ENCODE measurements around the gene OR2A2. TPM values are rescaled to one million over a fixed set of nuclear protein-coding genes. Genes with fewer than 3 reads are reported as not detected.

The OR2A2 gene, protein sequence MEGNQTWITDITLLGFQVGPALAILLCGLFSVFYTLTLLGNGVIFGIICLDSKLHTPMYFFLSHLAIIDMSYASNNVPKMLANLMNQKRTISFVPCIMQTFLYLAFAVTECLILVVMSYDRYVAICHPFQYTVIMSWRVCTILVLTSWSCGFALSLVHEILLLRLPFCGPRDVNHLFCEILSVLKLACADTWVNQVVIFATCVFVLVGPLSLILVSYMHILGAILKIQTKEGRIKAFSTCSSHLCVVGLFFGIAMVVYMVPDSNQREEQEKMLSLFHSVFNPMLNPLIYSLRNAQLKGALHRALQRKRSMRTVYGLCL
- total RNA-seq: not detected

DNA sequence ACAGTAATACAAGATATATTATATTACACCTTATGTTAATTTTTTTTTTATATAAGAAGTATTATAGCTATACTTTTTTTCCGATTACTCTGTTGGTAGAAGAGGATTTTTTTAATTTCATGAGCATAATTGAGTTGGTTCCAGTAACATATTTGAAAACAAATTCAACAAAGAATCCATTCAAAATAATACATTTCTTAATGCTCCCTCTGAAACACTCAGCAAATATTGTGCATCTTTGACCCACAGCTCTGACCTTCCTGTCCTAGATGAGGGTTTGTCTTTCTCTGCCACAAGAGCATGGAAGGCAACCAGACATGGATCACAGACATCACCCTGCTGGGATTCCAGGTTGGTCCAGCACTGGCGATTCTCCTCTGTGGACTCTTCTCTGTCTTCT, at the start of gene OR2A2:
TSS of gene OR2A2 (plus strand) at position 301 of the 400 bp plus-strand sequence. CDS start at position 301, 0 bp downstream.
- Histone ChIP-seq H3K4me3 (no peak within 1 kb of the TSS), H3K27me3 (no peaks in the 10 kb centered on the region), H3K9me3 (no peaks in the 10 kb centered on the region), H3K4me1 (no peaks in the 10 kb centered on the region), H3K27ac (no peak within 1 kb of the TSS), H3K36me3 (no peaks in the 10 kb centered on the region)
- intact Hi-C loops (cut with DNase I; ENCODE audit: low total_unique reads): no loop called here
- TF ChIP-seq, protein P1, sequence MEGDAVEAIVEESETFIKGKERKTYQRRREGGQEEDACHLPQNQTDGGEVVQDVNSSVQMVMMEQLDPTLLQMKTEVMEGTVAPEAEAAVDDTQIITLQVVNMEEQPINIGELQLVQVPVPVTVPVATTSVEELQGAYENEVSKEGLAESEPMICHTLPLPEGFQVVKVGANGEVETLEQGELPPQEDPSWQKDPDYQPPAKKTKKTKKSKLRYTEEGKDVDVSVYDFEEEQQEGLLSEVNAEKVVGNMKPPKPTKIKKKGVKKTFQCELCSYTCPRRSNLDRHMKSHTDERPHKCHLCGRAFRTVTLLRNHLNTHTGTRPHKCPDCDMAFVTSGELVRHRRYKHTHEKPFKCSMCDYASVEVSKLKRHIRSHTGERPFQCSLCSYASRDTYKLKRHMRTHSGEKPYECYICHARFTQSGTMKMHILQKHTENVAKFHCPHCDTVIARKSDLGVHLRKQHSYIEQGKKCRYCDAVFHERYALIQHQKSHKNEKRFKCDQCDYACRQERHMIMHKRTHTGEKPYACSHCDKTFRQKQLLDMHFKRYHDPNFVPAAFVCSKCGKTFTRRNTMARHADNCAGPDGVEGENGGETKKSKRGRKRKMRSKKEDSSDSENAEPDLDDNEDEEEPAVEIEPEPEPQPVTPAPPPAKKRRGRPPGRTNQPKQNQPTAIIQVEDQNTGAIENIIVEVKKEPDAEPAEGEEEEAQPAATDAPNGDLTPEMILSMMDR (IDR thresholded peaks at IDR 0.05): no peak
- no peak for TF ChIP-seq POLR2A (IDR thresholded peaks at IDR 0.05)
- no peak for DNase-seq

DNA sequence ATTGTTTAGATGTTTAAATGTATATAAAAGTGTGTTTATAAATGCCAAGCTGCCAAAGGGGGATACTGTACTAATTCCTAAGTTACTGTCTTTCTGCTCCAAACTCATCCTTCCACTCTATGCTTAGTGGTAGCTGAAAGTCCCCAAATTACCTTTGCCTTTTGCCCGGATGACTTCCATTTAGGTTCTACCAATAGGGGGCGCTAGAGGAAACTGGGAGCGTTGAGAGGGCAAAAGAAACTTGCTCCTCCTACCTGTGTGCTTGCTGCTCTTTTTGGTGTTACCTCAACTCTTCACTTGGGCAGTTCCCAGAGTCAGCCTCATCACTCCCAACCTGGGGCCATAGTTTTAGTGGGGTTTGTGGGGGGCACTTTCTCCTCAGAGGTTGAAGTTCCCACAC, 45.7 kb upstream of the OR2A2 start:
- Histone ChIP-seq H3K36me3 (no peaks in the 10 kb centered on the region), H3K27me3 (no peaks in the 10 kb centered on the region), H3K9me3 (no peaks in the 10 kb centered on the region), H3K27ac (no peak overlapping the region), H3K4me1 (no peaks in the 10 kb centered on the region), H3K4me3 (no peak overlapping the region)
- no peak for TF ChIP-seq POLR2A (IDR thresholded peaks at IDR 0.05)
- TF ChIP-seq, protein P1 (IDR thresholded peaks at IDR 0.05): no peak
- intact Hi-C loops (cut with DNase I; ENCODE audit: low total_unique reads): no loop called here
- DNase-seq: no peak

DNA sequence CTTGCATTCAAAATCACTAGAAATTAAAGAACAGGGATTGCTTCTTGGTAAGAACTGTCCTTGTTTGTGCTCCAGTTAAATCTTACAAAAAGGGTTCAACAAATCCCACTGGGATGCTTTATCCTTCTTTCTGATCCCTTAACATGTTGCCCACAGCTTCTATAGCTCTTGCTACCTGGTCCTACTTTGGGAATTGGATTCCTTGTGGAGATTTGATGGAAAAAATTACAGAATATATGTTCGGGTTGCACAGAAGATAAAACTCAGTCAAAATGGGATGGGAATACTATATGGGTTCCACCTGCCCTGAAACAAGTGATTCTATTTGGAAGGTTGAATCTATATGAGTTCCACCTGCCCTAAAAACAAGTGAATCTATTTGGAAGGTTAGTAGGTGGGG, 39.9 kb upstream of the OR2A2 start, which contains the start of gene OR2A25:
TSS of gene OR2A25 (plus strand) at position 301 of the 400 bp plus-strand sequence. CDS start 4,409 bp downstream, outside the sequence.
- no peak within 1 kb of the TSS for H3K27ac ChIP-seq
- H3K4me1 ChIP-seq: no peaks in the 10 kb centered on the region
- H3K27me3 ChIP-seq: no peaks in the 10 kb centered on the region
- intact Hi-C loops (cut with DNase I; ENCODE audit: low total_unique reads): no loop called here
- no peak for TF ChIP-seq POLR2A (IDR thresholded peaks at IDR 0.05)
- TF ChIP-seq, protein P1 (IDR thresholded peaks at IDR 0.05): no peak
- H3K9me3 ChIP-seq: no peaks in the 10 kb centered on the region
- no peak within 1 kb of the TSS for H3K4me3 ChIP-seq
- no peak for DNase-seq
- no peaks in the 10 kb centered on the region for H3K36me3 ChIP-seq

DNA sequence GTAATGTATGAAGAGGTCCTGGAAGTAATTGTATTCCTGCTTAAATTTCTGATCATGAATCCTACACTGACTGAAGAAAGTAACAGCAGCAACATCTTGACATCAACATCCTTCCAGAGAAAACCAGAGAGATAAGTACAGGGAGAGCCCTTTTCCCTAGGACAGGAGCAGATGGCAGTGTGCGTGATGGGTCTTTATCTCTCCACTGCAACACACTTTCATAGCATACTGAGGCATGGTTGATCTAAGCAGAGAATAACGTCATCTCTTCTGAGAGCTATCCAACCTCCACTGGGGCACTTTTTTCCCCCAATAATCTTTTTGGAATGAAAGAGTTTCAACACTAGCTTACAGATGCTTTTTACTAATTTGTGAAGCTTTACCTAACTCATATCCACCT, 39.4 kb upstream of the OR2A2 start:
- H3K27me3 ChIP-seq: no peaks in the 10 kb centered on the region
- H3K36me3 ChIP-seq: no peaks in the 10 kb centered on the region
- intact Hi-C loops (cut with DNase I; ENCODE audit: low total_unique reads): no loop called here
- H3K27ac ChIP-seq: no peak overlapping the region
- no peak for TF ChIP-seq POLR2A (IDR thresholded peaks at IDR 0.05)
- TF ChIP-seq, protein P1 (IDR thresholded peaks at IDR 0.05): no peak
- no peaks in the 10 kb centered on the region for H3K9me3 ChIP-seq
- H3K4me3 ChIP-seq: no peak overlapping the region
- no peaks in the 10 kb centered on the region for H3K4me1 ChIP-seq
- no peak for DNase-seq

GRCh38 chr7:144074374-144074773, 35.0 kb upstream of the OR2A2 start:
- Histone ChIP-seq H3K9me3 (no peaks in the 10 kb centered on the region), H3K27ac (no peak overlapping the region), H3K4me3 (no peak overlapping the region), H3K36me3 (no peaks in the 10 kb centered on the region), H3K4me1 (no peaks in the 10 kb centered on the region), H3K27me3 (no peaks in the 10 kb centered on the region)
- no peak for TF ChIP-seq POLR2A (IDR thresholded peaks at IDR 0.05)
- TF ChIP-seq, protein P1 (IDR thresholded peaks at IDR 0.05): no peak
- no peak for DNase-seq
- intact Hi-C loops (cut with DNase I; ENCODE audit: low total_unique reads): no loop called here

Measured in uterus (tissue), 4 donors.